ENCODE results near the gene EXOSC9.
A peak's percentile ranks its signal among the peaks of the same experiment; 100 is the strongest.
"Not testable (repeated sequence)": the region's sequence is repeated elsewhere in the genome, so short reads cannot be mapped to it uniquely, and the experiment has no call there.

The EXOSC9 gene

GRCh38 chr4:121800961-121801714, at the start of gene EXOSC9:
Gene EXOSC9, plus strand, starts transcription at chr4:121801323. Its CDS starts 102 bp downstream, at chr4:121801425.
- DNase-seq (ENCODE audit: low spot score) (peak; percentile 93), FAIRE-seq (peak; percentile 65)

DNA sequence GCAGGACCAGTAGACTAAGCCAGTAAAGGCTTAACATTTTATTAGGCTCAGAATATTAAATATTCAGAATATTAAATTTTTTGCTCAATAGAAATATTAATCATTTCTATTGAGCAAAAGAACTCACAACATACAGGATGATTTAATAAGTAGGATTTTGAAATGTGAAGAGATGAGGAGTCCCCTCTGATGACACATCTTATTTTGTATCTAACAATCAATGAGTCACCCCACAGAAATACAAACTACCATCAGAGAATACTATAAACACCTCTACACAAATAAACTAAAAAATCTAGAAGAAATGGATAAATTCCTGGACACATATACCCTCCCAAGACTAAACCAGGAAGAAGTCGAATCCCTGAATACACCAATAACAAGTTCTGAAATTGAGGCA, 49.0 kb upstream of the EXOSC9 start:
- DNase-seq (ENCODE audit: low spot score) = not testable (repeated sequence)

DNA sequence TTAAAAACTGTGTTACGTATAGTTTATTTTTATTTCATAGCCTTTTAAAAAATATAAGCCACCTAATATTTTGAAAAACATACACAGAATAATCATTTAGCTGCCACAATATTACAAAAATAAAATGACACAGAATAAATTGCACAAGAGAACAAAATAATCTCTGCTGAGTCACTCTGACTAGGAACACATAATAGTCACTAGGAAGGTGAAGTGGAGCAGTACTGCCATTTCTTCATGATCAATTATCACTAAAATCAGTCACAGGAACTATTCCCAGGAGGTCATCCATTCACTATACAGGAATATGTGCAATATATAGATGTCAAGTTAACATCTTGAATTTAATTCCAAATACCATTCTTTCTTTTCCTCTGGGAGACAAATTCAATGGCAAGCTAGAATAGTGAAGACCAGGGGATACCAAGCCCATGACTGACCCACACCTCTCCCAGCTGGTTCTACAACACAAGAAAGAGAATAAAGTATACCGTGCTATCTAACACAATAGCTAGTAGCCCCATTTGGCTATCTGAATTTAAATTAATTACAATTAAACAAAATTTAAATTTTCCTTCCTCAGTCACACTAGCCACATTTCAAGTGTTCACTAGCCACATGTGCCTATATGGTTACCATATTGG, 42.1 kb upstream of the EXOSC9 start:
- FAIRE-seq = no peak
- no peak for DNase-seq (ENCODE audit: low spot score)

More for the DNA sequence above, 49.0 kb upstream of the EXOSC9 start:
- not testable (repeated sequence) for FAIRE-seq

DNA sequence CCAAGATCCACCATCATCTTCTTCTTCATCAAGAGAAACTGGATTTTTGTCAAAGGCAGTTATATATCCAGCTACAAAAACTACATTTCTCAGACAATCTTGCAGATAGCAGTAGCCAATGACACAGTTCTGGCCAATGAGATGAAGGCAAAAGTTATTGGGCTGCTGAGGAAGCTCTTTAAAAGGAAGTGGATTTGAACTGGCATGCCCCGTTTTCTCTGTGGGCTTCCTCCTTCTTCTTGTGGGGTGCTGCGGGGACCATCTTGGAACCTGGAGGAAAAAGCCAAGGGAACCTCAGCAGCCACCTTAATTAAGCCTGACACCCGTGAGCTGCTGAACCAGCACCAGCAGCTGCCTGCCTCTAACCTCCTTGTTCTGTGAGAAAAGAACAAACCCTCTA, 40.9 kb upstream of the EXOSC9 start:
- FAIRE-seq = no peak
- DNase-seq (ENCODE audit: low spot score) = no peak

GRCh38 chr4:121764303-121764701, 36.8 kb upstream of the EXOSC9 start:
- FAIRE-seq = no peak
- no peak for DNase-seq (ENCODE audit: low spot score)

DNA sequence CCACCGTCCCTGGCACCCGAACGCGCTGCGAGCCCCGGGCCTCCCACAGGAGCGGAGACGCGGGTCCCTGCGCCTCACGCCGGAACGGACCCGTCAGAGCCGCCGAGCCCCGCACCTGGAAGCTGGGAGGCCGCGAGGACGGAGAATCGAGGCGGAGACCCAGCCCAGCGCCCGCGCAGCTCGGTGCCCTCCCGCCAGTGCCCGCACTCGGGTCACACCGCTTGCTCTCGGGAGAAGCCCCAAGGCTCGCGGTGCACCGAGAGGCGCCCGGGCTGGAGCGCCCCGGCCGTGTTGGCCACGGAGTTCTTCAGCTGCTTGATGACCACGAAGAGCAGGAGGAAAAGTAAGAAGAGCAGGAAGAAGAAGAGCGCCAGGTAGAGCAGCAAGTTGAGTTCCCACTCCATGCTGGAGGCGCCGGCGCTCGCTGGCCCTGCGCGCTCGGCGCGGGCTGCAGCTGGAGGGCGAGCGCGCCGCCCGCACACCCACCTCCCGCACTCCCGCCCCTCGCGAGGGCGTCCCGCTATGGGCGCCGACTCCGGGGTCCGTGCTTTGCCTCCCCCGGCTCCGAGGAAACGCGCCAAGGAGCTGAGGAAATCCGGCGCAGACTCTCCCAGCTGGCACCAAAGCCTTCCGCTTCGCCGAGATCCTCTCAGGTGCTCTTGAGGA, 36.3 kb upstream of the EXOSC9 start, which contains the start of gene SMIM43:
TSS of gene SMIM43 (minus strand) at position 463 of the 666 bp plus-strand sequence. CDS start at position 404, 59 bp downstream.
- DNase-seq (ENCODE audit: low spot score) = no peak
- FAIRE-seq = no peak

DNA sequence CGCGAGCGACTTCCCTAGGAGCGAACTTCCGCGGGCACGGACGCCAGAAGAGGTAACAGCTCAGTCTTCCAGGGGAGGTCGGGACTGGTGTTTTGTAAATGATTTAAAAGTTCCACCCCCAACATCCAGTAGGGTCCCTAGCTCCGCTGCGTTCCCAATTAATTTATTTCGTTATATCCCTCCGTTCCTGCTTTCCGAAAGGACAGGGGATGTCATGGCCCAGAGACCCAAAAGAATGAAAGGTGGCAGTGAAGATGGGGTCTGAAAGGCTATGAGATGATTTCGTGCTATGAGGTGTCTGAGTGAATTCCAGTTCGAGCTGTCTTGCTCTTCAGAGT, 35.8 kb upstream of the EXOSC9 start:
- DNase-seq (ENCODE audit: low spot score) (no peak), FAIRE-seq (no peak)

GRCh38 chr4:121765971-121766538, 35.1 kb upstream of the EXOSC9 start:
- FAIRE-seq = no peak

DNA sequence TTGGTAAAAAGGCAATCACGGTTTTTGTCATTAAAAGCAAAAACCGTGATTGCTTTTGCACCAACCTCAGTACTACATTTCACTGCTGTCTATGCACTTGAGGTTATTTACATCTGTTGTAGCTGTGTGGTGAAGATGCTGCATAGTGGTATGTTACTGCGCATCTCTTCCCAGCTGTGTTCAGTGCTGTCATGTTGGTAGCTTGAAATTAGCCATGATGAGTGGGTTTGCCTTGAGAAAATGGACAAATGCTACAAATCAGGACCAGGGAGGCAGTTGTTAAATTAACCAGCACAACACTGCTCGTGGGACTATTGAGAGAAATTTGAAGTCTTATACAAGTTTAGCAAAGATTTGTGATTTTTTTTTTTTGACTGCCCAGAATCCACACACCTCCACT, 34.0 kb upstream of the EXOSC9 start:
- DNase-seq (ENCODE audit: low spot score) = no peak
- no peak for FAIRE-seq

More at GRCh38 chr4:121765971-121766538, 35.1 kb upstream of the EXOSC9 start:
- no peak for DNase-seq (ENCODE audit: low spot score)

GRCh38 chr4:121769341-121769740, 31.8 kb upstream of the EXOSC9 start:
- DNase-seq (ENCODE audit: low spot score) (no peak), FAIRE-seq (no peak)

- no peak for FAIRE-seq
These were observed 29.3 kb upstream of the EXOSC9 start for GRCh38 chr4:121771869-121772268.

DNA sequence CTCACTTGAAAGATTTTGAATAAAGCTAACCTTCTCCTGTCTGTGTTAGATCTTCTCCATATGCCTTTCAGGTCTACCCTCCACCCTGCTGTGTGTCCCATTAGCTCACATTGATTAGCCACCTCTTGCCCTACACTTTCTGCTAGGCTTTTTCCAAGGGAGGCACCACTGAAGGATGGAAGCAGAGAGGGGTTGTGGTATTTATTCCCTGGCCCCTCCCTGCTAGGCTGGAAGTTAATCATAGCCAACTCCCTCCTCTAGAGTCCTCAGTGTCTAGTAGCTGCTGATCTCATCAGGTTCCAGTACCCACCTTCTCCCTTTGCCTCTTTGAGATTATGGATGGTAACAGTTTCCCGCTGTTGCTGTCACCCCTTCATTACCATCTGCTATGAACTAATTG, 27.2 kb upstream of the EXOSC9 start:
- DNase-seq (ENCODE audit: low spot score) (no peak), FAIRE-seq (no peak)

More at GRCh38 chr4:121771869-121772268, 29.3 kb upstream of the EXOSC9 start:
- DNase-seq (ENCODE audit: low spot score) = no peak

- DNase-seq (ENCODE audit: low spot score) (no peak), FAIRE-seq (no peak)
These were observed 24.3 kb upstream of the EXOSC9 start for GRCh38 chr4:121776610-121777401.

GRCh38 chr4:121777625-121778024, 23.5 kb upstream of the EXOSC9 start:
- FAIRE-seq = no peak

GRCh38 chr4:121778991-121779628, 22.0 kb upstream of the EXOSC9 start:
- FAIRE-seq (no peak), DNase-seq (ENCODE audit: low spot score) (no peak)

More at GRCh38 chr4:121777625-121778024, 23.5 kb upstream of the EXOSC9 start:
- DNase-seq (ENCODE audit: low spot score) = no peak

- no peak for FAIRE-seq
These were observed 17.9 kb upstream of the EXOSC9 start for GRCh38 chr4:121783210-121783609.

GRCh38 chr4:121784401-121784800, 16.7 kb upstream of the EXOSC9 start:
- FAIRE-seq (no peak), DNase-seq (ENCODE audit: low spot score) (no peak)

More at GRCh38 chr4:121783210-121783609, 17.9 kb upstream of the EXOSC9 start:
- no peak for DNase-seq (ENCODE audit: low spot score)

- FAIRE-seq (no peak), DNase-seq (ENCODE audit: low spot score) (peak; percentile 75)
These were observed 16.1 kb upstream of the EXOSC9 start for GRCh38 chr4:121784975-121785374.

GRCh38 chr4:121785479-121785878, 15.6 kb upstream of the EXOSC9 start:
- no peak for FAIRE-seq
- peak; percentile 24 for DNase-seq (ENCODE audit: low spot score)

DNA sequence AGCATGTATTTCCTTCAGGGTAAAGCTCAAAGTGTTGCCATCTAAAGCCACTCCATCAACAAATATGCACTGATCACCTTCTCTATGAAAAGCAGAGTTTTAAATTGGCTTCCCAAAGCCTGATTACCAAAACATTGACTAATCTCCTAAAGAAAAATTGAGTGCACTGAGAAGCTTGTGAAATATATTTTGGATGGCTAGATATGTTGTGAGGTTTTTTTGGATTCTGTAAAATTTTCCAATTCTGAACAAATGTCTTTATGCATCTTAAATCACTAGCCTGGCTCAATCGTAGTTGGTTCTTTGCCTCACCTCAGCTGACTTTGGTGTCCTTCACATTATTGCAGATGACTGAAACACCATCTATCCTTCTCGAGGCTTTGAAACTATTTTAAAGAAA, 14.9 kb upstream of the EXOSC9 start:
- FAIRE-seq (no peak), DNase-seq (ENCODE audit: low spot score) (no peak)

All from urothelium cell line (cell line).